HG02840 (cell line): Measurements from ENCODE around the gene MARS1.
"Not testable (repeated sequence)": the region's sequence is repeated elsewhere in the genome, so short reads cannot be mapped to it uniquely, and the experiment has no call there.

ENCODE experiments used
- ATAC-seq: cut with Tn5 transposase; IDR thresholded peaks from one replicate; pipeline ENCODE4 v1.9.1; 2021; ENCODE audit warnings: mild to moderate bottlenecking, moderate library complexity, moderate number of reproducible peaks; ENCODE audit not compliant: unreplicated experiment, low FRiP score

The MARS1 gene

GRCh38 chr12:57489157-57489641, 1.3 kb downstream of the MARS1 start:
- ATAC-seq: no peak

GRCh38 chr12:57490126-57490525, 2.3 kb downstream of the MARS1 start:
- ATAC-seq: no peak

- no peak for ATAC-seq
Observed at GRCh38 chr12:57491393-57492280, 3.8 kb downstream of the MARS1 start.

GRCh38 chr12:57495051-57495701, 7.3 kb downstream of the MARS1 start:
- not testable (repeated sequence) for ATAC-seq

- no peak for ATAC-seq
Observed at GRCh38 chr12:57496822-57497221, 9.0 kb downstream of the MARS1 start.

- no peak for ATAC-seq
Observed at GRCh38 chr12:57497223-57498131, 9.6 kb downstream of the MARS1 start.

- ATAC-seq: no peak
Observed at GRCh38 chr12:57498132-57498502, 10.2 kb downstream of the MARS1 start.

- ATAC-seq: no peak
Observed at GRCh38 chr12:57498571-57498970, 10.7 kb downstream of the MARS1 start.

- ATAC-seq: no peak
Observed at GRCh38 chr12:57500213-57500612, 12.3 kb downstream of the MARS1 start.

- not testable (repeated sequence) for ATAC-seq
Observed at GRCh38 chr12:57502311-57502969, 14.6 kb downstream of the MARS1 start.

GRCh38 chr12:57506541-57506940, 18.7 kb downstream of the MARS1 start:
- ATAC-seq: not testable (repeated sequence)

GRCh38 chr12:57507796-57508195, 19.9 kb downstream of the MARS1 start:
- ATAC-seq: not testable (repeated sequence)

GRCh38 chr12:57511161-57511560, 23.3 kb downstream of the MARS1 start:
- no peak for ATAC-seq

- no peak for ATAC-seq
Observed at GRCh38 chr12:57511588-57512325, 23.9 kb downstream of the MARS1 start.

GRCh38 chr12:57512665-57513064, 24.8 kb downstream of the MARS1 start:
- ATAC-seq: no peak

GRCh38 chr12:57513266-57513665, 25.4 kb downstream of the MARS1 start:
- ATAC-seq: no peak

- not testable (repeated sequence) for ATAC-seq
Observed at GRCh38 chr12:57513677-57514076, 25.8 kb downstream of the MARS1 start.

- ATAC-seq: not testable (repeated sequence)
Observed at GRCh38 chr12:57514246-57514645, 26.4 kb downstream of the MARS1 start.

GRCh38 chr12:57514720-57515407, 27.0 kb downstream of the MARS1 start:
- no peak for ATAC-seq
